Neural progenitor cell (in vitro differentiated cells): ENCODE data around the gene FPR2. TPM values are rescaled to one million over a fixed set of nuclear protein-coding genes. Genes with fewer than 3 reads are reported as not detected.

ENCODE experiments used
- DNase-seq: peaks from one replicate; pipeline ENCODE4 v3.0.0-alpha.2; 2016; ENCODE audit warnings: low spot score
- H2AFZ ChIP-seq: fragments of 200-600 bp; sonication (generic); replicated peaks from 2 replicates; pipeline ENCODE4 v1.6.1; 2016; ENCODE audit warnings: antibody characterized with exemption
- H3F3A ChIP-seq: fragments of 200-600 bp; sonication (generic); 2 replicates; pipeline ENCODE4 v1.6.1; 2016; ENCODE audit warnings: antibody characterized with exemption, low read depth
- H3K27ac ChIP-seq: fragments of 200-600 bp; sonication (generic); 2 replicates; pipeline ENCODE4 v1.5.1; 2016; ENCODE audit warnings: mild to moderate bottlenecking
- H3K27me3 ChIP-seq: fragments of 200-600 bp; sonication (generic); 2 replicates; pipeline ENCODE4 v1.6.1; 2016; ENCODE audit warnings: mild to moderate bottlenecking, moderate library complexity
- H3K36me3 ChIP-seq: fragments of 200-600 bp; sonication (generic); 2 replicates; pipeline ENCODE4 v1.5.1; 2016
- H3K4me1 ChIP-seq: fragments of 200-600 bp; sonication (generic); 2 replicates; pipeline ENCODE4 v1.6.1; 2016; ENCODE audit warnings: mixed run types
- H3K4me2 ChIP-seq: fragments of 200-600 bp; sonication (generic); 2 replicates; pipeline ENCODE4 v1.6.1; 2016
- H3K4me3 ChIP-seq: fragments of 200-600 bp; sonication (generic); 2 replicates; pipeline ENCODE4 v1.5.1; 2016
- H3K79me2 ChIP-seq: fragments of 200-600 bp; sonication (generic); 2 replicates; pipeline ENCODE4 v1.6.1; 2016; ENCODE audit warnings: low read depth
- H3K9ac ChIP-seq: fragments of 200-600 bp; sonication (generic); 2 replicates; pipeline ENCODE4 v1.6.1; 2016
- H3K9me3 ChIP-seq: fragments of 200-600 bp; sonication (generic); 2 replicates; pipeline ENCODE4 v1.5.1; 2016; ENCODE audit warnings: low read depth
- H4K20me1 ChIP-seq: fragments of 200-600 bp; sonication (generic); 2 replicates; pipeline ENCODE4 v1.6.1; 2016; ENCODE audit warnings: low read depth
- H3K27ac Mint-ChIP-seq: 3 replicates; pipeline ENCODE4 v1.8.0; 2021; ENCODE audit warnings: mixed read lengths
- H3K27me3 Mint-ChIP-seq: 2 replicates; pipeline ENCODE4 v1.8.0; 2022; ENCODE audit warnings: low read depth, mild to moderate bottlenecking, inconsistent platforms, moderate library complexity, mixed read lengths; ENCODE audit not compliant: insufficient read depth
- H3K36me3 Mint-ChIP-seq: 3 replicates; pipeline ENCODE4 v1.8.0; 2021; ENCODE audit warnings: mixed read lengths
- H3K4me1 Mint-ChIP-seq: 3 replicates; pipeline ENCODE4 v1.8.0; 2021; ENCODE audit warnings: mixed read lengths
- H3K4me3 Mint-ChIP-seq: 3 replicates; pipeline ENCODE4 v1.8.0; 2021; ENCODE audit warnings: mild to moderate bottlenecking, moderate library complexity, mixed read lengths
- H3K9me3 Mint-ChIP-seq: 3 replicates; pipeline ENCODE4 v1.8.0; 2020; ENCODE audit warnings: mixed read lengths
- EZH2 ChIP-seq: fragments of 200-600 bp; sonication (generic); IDR thresholded peaks from 2 replicates; pipeline ENCODE4 v1.6.1; 2017; ENCODE audit warnings: antibody characterized with exemption, mild to moderate bottlenecking, moderate library complexity
- EZH2phosphoT487 ChIP-seq: fragments of 200-600 bp; sonication (generic); IDR thresholded peaks from 2 replicates; pipeline ENCODE4 v1.6.1; 2017; ENCODE audit warnings: antibody characterized with exemption
- total RNA-seq: library from RNA; depleted of rRNA; stranded (reverse); fragments of >200 nt; gene quantifications from 2 replicates; pipeline ENCODE4 v1.2.3, GENCODE V29; 2015; ENCODE audit warnings: low replicate concordance
- TF ChIP-seq, protein P1 (sequence below): fragments of 200-600 bp; sonication (generic); IDR thresholded peaks from 2 replicates; pipeline ENCODE4 v1.5.1; 2017; ENCODE audit warnings: antibody characterized with exemption, mild to moderate bottlenecking

Gene FPR2
- total RNA-seq, 1 donor from 2014 or later: not detected

DNA sequence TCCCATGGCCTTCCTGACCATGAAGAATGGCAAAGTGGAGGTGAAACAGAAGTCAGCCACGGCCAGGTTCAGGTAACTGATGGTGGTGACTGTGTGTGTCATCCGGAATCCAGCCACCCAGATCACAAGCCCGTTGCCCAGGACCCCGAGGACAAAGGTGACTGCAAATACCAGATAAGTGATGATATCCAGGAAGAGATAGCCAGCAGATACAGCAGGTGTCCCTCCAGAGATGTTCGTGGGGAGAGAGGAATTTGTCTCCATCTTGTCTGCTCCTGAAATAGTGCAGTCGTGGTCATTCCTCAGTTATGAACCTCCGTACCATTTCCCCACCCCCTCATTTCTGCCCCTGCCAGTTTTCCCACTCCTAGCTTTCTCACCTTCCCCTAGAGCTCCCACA, 14.2 kb upstream of the FPR2 start:
- Histone ChIP-seq H3K27me3 (no peaks in the 10 kb centered on the region), H3K27ac (no peak overlapping the region), H2AFZ (no peak overlapping the region), H3K4me3 (no peak overlapping the region), H3F3A (no peaks in the 10 kb centered on the region), H3K4me2 (no peak overlapping the region), H3K9me3 (peaks cover 1% of the 10 kb centered on the region), H3K36me3 (no peaks in the 10 kb centered on the region), H4K20me1 (no peaks in the 10 kb centered on the region), H3K9ac (no peak overlapping the region), H3K4me1 (no peaks in the 10 kb centered on the region), H3K79me2 (no peaks in the 10 kb centered on the region)
- Mint-ChIP-seq H3K27ac (no peak overlapping the region), H3K36me3 (no peaks in the 10 kb centered on the region), H3K9me3 (peaks cover 21% of the 10 kb centered on the region), H3K4me1 (no peaks in the 10 kb centered on the region), H3K27me3 (no peaks in the 10 kb centered on the region), H3K4me3 (no peak overlapping the region)
- TF ChIP-seq, protein P1, sequence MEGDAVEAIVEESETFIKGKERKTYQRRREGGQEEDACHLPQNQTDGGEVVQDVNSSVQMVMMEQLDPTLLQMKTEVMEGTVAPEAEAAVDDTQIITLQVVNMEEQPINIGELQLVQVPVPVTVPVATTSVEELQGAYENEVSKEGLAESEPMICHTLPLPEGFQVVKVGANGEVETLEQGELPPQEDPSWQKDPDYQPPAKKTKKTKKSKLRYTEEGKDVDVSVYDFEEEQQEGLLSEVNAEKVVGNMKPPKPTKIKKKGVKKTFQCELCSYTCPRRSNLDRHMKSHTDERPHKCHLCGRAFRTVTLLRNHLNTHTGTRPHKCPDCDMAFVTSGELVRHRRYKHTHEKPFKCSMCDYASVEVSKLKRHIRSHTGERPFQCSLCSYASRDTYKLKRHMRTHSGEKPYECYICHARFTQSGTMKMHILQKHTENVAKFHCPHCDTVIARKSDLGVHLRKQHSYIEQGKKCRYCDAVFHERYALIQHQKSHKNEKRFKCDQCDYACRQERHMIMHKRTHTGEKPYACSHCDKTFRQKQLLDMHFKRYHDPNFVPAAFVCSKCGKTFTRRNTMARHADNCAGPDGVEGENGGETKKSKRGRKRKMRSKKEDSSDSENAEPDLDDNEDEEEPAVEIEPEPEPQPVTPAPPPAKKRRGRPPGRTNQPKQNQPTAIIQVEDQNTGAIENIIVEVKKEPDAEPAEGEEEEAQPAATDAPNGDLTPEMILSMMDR: no peak
- no peak for TF ChIP-seq EZH2
- no peak for TF ChIP-seq EZH2phosphoT487
- DNase-seq: no peak

GRCh38 chr19:51749979-51750378, 11.0 kb upstream of the FPR2 start:
- Histone ChIP-seq H4K20me1 (no peaks in the 10 kb centered on the region), H2AFZ (no peak overlapping the region), H3K79me2 (no peaks in the 10 kb centered on the region), H3K4me2 (no peak overlapping the region), H3K4me1 (no peaks in the 10 kb centered on the region), H3K36me3 (no peaks in the 10 kb centered on the region), H3K9ac (no peak overlapping the region), H3K27me3 (no peaks in the 10 kb centered on the region), H3K9me3 (no peaks in the 10 kb centered on the region), H3K27ac (no peak overlapping the region), H3F3A (no peaks in the 10 kb centered on the region), H3K4me3 (no peak overlapping the region)
- H3K36me3 Mint-ChIP-seq: no peaks in the 10 kb centered on the region
- no peak for DNase-seq
- no peaks in the 10 kb centered on the region for H3K4me1 Mint-ChIP-seq
- H3K9me3 Mint-ChIP-seq: peaks cover 21% of the 10 kb centered on the region
- no peaks in the 10 kb centered on the region for H3K27me3 Mint-ChIP-seq
- H3K4me3 Mint-ChIP-seq: no peak overlapping the region
- H3K27ac Mint-ChIP-seq: no peak overlapping the region
- no peak for TF ChIP-seq EZH2phosphoT487
- TF ChIP-seq, protein P1: no peak
- TF ChIP-seq EZH2: no peak

DNA sequence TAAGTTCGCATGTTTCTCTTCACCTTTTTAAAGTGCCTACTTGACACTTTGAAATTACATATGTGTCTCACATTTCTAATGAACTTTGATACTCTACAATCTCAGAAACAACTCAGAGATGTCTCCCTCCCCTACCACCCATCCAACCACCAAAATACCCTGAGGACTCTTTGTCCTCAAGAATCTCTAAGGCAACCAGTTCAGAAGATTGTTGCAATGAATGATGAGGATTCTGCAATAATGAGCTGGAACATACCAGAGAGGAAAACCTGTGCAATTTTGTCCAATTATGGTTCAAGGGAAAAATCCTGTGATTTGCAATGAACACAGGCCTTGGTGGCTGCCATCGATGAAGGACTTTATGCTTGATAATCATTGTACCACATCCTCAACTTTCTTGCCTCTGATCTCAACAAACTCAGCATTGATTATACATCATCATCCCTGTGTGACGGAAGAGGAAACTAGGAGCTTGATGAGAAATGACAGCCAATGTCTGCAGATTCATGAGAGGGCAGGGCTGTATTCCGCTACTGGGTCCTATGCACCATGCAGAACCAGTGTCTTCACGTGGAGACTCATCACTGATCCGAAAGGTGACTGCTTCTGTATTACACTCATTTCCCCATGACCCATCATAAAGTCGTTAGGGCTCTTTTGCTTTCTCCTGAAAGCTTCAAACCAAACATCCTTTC, 10.4 kb upstream of the FPR2 start:
- H3K27me3 Mint-ChIP-seq: peaks cover 2% of the 10 kb centered on the region
- no peak for TF ChIP-seq EZH2phosphoT487
- TF ChIP-seq, protein P1: no peak
- TF ChIP-seq EZH2: no peak
- DNase-seq: no peak
- Histone ChIP-seq H3F3A (no peaks in the 10 kb centered on the region), H3K4me3 (no peak overlapping the region), H3K79me2 (no peaks in the 10 kb centered on the region), H3K4me2 (no peak overlapping the region), H3K9me3 (no peaks in the 10 kb centered on the region), H3K36me3 (no peaks in the 10 kb centered on the region), H3K27ac (no peak overlapping the region), H3K27me3 (no peaks in the 10 kb centered on the region), H4K20me1 (no peaks in the 10 kb centered on the region), H2AFZ (no peak overlapping the region), H3K4me1 (no peaks in the 10 kb centered on the region), H3K9ac (no peak overlapping the region)
- H3K36me3 Mint-ChIP-seq: no peaks in the 10 kb centered on the region
- no peak overlapping the region for H3K27ac Mint-ChIP-seq
- H3K9me3 Mint-ChIP-seq: peaks cover 21% of the 10 kb centered on the region
- no peak overlapping the region for H3K4me3 Mint-ChIP-seq
- no peaks in the 10 kb centered on the region for H3K4me1 Mint-ChIP-seq
